ENCODE results near the gene MAPKAP1.

The MAPKAP1 gene

DNA sequence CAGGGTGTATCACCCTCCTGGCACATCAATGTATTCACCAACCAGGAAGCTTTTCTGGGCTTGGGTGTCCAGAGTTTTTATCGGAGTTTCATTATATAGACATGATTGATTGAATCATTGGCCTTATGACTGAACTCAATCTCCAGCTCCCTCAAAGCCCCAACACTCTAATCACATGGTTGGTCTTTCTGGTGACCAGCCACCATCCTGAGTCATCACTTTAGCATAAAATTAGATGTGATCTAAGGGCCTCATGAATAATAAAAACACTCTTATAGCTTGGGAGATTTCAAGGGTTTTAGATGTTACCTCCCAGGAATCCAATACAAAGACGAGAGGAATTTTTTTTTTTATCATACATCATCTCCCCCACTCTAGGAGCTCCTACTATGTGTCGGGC, 32.4 kb upstream of the MAPKAP1 start:
- no peak for DNase-seq (ENCODE audit: low read depth in 2 of 2)
- TF ChIP-seq, protein P1, sequence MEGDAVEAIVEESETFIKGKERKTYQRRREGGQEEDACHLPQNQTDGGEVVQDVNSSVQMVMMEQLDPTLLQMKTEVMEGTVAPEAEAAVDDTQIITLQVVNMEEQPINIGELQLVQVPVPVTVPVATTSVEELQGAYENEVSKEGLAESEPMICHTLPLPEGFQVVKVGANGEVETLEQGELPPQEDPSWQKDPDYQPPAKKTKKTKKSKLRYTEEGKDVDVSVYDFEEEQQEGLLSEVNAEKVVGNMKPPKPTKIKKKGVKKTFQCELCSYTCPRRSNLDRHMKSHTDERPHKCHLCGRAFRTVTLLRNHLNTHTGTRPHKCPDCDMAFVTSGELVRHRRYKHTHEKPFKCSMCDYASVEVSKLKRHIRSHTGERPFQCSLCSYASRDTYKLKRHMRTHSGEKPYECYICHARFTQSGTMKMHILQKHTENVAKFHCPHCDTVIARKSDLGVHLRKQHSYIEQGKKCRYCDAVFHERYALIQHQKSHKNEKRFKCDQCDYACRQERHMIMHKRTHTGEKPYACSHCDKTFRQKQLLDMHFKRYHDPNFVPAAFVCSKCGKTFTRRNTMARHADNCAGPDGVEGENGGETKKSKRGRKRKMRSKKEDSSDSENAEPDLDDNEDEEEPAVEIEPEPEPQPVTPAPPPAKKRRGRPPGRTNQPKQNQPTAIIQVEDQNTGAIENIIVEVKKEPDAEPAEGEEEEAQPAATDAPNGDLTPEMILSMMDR (IDR thresholded peaks at IDR 0.05; ENCODE audit: low read depth, low read length): no peak
- no peak overlapping the region for H3K4me3 ChIP-seq (replicated peaks in 1 of 2; ENCODE audit: low read depth in 2 of 2, low read length in 2 of 2)

DNA sequence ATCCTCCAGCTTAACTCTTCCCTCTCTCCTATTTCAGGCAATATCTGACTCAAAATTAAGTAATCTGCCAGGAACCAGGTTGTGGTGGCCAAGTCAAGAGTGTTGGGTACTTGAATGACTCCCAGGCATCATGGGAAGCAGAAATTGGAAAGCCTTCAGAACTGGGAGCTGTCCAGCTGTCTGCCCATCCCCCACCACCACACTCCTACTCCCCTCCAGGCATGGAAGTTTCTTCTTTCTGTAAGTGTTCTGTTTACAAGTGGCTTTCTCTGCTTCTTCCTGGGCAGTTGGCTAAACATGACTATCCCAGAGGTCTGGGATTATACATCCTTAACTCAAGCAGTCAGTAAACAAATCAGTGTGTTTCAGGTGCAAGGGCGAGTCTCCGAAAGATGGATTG, 25.6 kb upstream of the MAPKAP1 start:
- TF ChIP-seq, protein P1 (IDR thresholded peaks at IDR 0.05; ENCODE audit: low read depth, low read length): no peak
- H3K4me3 ChIP-seq (replicated peaks in 1 of 2; ENCODE audit: low read depth in 2 of 2, low read length in 2 of 2): no peak overlapping the region
- no peak for DNase-seq (ENCODE audit: low read depth in 2 of 2)

DNA sequence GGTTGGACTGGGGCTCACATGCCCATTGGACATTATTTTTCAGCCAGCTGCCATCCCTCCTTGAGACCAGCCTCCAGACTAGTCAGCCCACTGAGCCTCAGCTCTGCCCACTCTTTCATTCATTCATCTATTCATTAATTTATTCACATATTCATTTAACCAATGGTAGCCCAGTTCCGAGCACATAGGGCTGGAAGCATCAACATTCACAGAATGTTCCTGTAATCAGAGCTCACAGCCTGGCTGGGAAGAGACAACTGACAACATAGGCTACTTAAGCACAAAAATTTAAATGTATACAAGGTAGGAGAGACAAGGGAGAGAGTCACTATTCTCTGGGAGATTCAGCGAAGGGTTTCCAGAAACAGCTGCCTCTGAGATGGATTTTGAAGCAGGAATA, 23.2 kb upstream of the MAPKAP1 start:
- TF ChIP-seq, protein P1 (IDR thresholded peaks at IDR 0.05; ENCODE audit: low read depth, low read length): no peak
- no peak for DNase-seq (ENCODE audit: low read depth in 2 of 2)
- H3K4me3 ChIP-seq (replicated peaks in 1 of 2; ENCODE audit: low read depth in 2 of 2, low read length in 2 of 2): no peak overlapping the region

DNA sequence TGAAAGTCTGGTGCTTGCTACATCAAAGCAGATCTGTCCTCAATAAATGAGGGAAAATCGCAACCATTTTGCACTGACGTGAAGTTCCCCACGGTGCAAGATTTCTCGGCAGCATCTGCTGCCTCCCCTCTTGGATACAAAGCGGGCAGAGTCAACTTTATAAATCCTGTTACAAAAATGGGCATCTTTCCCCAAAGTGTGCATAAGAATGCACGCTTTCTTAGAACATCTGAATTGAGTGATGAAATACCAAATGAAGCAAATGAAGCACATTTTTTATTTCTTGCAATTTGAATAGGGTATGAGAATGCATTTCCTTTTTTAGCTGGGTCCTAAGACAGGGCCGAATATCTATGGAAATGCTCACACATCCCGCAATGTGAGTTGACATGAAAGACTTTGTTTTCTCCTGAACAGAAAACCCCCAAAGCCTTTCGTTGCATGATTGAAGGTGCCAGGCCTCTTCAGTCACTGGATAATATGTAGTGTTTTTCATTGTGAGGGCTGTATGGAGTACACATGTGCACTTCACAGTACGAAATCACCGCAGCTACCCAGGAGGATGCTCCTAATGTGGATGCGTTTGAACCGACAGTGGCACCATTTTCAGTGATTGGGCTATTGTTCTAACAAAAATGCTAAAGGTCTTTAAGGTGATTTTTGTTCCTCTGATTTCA, 19.6 kb upstream of the MAPKAP1 start:
- DNase-seq (ENCODE audit: low read depth in 2 of 2): no peak
- no peak overlapping the region for H3K4me3 ChIP-seq (replicated peaks in 1 of 2; ENCODE audit: low read depth in 2 of 2, low read length in 2 of 2)
- TF ChIP-seq, protein P1 (IDR thresholded peaks at IDR 0.05; ENCODE audit: low read depth, low read length): no peak

DNA sequence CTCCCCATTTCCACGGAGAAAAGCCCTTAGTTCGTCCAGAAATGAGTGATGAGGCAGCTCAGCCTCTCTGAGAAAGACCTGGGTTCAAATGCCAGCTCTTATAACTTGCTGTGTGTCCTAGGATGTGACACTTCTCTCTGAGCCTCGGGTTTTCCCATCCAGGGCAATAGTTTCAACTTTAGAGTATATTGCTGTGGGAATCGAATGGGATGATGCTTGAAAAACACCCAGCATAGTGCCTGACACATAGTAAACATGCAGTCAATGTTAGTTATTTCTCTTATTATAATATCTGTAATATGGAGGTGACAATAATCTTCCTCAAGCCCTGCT, 430 bp upstream of the MAPKAP1 start:
- peak overlapping the region in 1 of 2 donors; percentile 73 for H3K4me3 ChIP-seq (replicated peaks in 1 of 2; ENCODE audit: low read depth in 2 of 2, low read length in 2 of 2)
- no peak for DNase-seq (ENCODE audit: low read depth in 2 of 2)
- TF ChIP-seq, protein P1 (IDR thresholded peaks at IDR 0.05; ENCODE audit: low read depth, low read length): no peak

DNA sequence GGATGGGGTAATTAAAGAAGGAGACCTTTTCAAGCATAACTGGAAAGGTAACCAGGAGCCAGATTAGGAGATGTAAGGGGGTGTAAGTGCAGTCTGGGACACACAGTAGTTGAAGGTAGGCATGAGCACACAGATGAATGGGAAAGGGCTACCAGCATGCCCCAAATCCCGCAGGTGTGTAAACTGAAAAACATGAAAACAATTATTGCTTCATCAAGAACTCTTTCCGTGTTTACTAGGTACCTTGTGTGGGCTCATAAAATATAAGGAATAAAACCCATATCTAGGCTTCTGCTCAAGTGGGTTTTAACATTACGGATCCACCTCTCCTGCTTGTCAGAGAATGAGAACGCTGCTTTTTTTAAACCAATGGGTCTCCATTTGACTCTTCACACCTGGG, 1.1 kb downstream of the MAPKAP1 start:
- H3K4me3 ChIP-seq (replicated peaks in 1 of 2; ENCODE audit: low read depth in 2 of 2, low read length in 2 of 2): peak overlapping the region; percentile 73 to 77
- TF ChIP-seq, protein P1 (IDR thresholded peaks at IDR 0.05; ENCODE audit: low read depth, low read length): no peak
- DNase-seq (ENCODE audit: low read depth in 2 of 2): no peak

DNA sequence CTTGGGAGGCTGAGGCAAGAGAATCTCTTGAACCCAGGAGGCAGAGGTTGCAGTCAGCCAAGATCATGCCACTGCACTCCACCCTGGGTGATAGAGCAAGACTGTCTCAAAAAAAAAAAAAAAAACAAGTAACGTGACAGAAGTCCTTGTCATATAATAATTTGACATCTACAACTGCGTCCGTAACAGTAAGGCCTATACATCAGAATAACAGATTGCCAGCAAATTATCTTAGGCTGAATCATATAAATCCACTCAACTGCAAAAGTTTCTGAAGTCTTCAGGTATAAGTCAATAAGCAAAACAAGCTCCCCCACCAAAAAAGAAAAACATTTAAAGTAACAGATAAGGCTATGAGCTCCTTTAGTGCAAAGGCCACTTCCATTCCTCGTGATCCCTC, 3.3 kb downstream of the MAPKAP1 start:
- TF ChIP-seq, protein P1 (IDR thresholded peaks at IDR 0.05; ENCODE audit: low read depth, low read length): no peak
- DNase-seq (ENCODE audit: low read depth in 2 of 2): no peak
- no peak overlapping the region for H3K4me3 ChIP-seq (replicated peaks in 1 of 2; ENCODE audit: low read depth in 2 of 2, low read length in 2 of 2)
